Measurements from ENCODE around the gene SHROOM1. TPM values are rescaled to one million over a fixed set of nuclear protein-coding genes. Genes with fewer than 3 reads are reported as not detected.

Gene SHROOM1
- total RNA-seq, 1 donor from 2014 or later: 10.6 TPM

DNA sequence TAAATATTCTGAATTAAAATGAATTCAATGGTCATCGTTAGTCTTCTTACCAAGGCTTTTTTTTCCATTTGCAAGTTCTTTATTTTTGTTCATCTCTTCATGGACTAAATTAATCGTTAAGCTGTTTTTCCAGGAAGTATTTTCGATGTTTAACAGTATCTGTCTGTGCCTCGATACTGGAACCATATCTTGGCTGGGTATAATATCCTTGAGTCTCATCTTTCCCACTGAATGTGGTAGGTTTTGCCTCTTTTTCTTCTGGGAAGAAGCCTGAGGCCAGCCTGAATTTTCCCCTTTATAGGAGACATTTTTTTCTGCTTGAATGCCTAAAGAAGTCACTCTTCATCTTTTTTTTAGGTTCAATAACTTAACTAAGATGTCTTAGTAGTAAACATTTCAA, 49.4 kb downstream of the SHROOM1 start:
- no peak for DNase-seq (ENCODE audit: low spot score)

DNA sequence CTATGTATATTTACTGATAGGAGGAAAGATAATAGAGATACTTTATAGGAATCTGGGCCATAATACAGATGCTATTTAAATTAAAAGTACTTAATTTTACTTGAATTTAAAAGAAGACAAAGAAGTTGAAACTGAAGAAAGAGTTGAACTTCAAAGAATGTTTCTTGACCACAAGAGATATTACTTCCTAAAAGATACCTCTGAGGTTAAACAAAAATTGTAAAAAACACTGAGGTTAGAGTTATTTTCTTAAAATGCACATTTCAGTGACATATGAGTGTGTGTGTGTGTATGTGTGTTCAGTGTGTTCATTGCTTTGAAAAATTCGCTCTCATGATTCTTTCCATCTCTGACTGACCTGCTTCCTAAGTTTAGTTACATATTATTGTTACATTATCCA, 49.9 kb downstream of the SHROOM1 start:
- DNase-seq (ENCODE audit: low spot score): no peak

DNA sequence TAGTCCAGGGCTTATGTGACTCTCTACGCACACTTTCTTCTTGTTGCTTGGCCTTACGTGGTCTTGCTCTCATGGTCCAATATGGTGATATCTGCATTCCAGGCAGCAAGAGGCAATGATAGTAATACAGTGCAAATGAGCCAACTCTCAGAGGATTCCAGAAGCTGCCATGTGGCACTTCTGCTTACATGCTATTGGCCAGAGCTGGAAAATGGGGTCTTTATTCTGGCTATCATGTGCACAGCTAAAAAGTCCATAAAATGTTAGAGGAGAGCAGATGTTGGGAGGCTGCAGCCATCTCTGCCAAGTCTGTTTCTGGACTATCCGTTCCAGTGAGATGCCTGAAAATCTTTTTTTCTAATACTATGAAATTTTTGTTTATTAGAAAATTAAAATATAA, 50.5 kb downstream of the SHROOM1 start:
- DNase-seq (ENCODE audit: low spot score): peak; percentile 4

DNA sequence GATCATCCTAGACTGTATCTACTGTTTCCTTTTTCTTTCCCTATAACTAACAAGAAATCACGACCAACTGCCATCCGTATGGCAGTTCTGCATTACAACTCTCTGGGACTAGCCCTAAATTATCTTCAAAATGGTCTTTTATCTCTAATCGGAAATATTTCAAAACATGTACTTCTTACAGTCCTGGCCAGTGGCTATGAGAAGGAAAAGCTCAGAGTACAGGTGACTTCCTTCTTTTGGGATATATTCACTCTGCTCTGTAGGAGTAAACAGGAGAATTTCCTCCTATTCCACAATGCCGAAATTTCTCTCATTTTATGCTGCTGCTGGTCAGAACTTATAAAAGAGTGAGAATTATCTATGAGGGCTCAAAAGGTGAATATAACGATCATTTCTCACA, 51.6 kb downstream of the SHROOM1 start:
- DNase-seq (ENCODE audit: low spot score): no peak

DNA sequence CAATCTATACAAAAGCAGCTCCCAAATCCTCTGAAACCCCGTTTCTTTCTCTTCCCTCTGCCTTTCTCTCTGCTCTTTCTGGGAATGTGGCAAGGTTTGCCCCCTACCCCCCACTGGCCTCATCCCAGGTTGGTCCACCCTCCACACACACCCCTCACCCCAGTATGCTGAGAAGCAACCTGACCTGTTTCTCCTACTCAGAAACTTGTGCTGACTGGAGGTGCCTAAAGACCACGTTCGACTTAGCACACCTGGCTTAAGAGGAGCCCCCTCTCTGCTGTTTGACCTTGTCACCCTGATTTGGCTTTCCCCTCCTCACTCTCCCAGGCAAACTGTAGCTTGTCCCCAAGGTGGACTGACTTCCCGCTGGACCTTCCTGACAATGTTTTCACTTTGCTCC, 52.3 kb downstream of the SHROOM1 start:
- DNase-seq (ENCODE audit: low spot score): peak; percentile 33

DNA sequence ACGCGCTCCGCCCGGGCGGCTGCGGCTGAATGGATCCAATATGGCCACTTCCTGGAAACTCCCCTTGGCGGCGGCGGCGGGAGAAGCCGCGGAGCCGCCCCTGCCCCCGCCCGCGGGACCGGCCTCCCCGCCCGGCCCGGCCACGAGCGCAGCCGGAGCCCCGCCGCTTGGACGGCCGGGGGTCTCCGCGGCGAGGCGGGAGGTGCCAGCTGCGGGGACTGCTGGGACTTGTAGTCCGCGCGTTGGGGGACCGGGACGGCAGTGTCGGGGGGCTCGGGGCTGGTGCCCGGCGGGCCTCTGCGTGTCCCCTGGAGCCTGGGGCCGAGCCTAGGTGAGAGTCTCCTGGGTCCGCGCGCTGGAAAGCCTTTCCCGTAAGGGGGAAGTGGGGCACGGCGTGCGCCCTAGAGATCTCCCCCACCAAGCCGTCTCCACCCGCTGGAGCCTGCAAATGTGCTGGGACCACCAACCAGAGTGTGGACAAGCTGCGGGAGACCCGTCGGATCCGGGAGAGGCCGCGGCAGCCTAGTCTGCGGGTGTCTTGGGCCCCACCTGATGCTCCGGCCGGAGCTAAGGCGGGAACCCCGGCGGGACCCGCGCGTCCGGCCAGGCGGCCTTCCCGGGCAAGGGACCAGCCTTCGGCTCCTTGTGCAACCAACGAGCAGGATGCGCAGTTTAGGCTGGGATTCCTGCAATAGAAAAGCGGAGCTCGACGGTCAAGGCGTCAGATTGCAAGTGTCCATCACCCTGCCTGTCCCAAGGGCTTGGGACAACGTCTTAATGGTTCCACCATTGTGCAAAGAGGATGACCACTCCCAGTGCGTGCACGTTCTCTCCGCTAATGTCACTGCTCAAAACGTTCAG, 53.0 kb downstream of the SHROOM1 start, which contains the start of gene SEPTIN8:
Gene SEPTIN8, minus strand, starts transcription at position 31 of the 861 bp plus-strand sequence. CDS start 102 bp downstream, outside the sequence.
- DNase-seq (ENCODE audit: low spot score): peak; percentile 90

DNA sequence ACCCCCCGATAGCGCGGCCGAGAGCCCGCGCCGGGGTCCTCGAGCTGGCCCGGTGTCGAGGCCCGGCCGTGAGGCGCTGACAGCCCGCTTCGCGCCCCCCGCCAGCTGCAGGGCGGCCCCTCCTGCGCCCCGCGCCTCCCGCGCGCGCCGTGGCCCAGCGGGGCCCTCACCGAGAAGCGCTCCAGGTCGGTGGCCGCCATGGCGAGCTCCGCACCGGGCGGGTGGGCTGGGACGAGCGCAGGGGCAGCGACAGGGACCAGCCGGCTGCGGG, 53.6 kb downstream of the SHROOM1 start:
- DNase-seq (ENCODE audit: low spot score): no peak

DNA sequence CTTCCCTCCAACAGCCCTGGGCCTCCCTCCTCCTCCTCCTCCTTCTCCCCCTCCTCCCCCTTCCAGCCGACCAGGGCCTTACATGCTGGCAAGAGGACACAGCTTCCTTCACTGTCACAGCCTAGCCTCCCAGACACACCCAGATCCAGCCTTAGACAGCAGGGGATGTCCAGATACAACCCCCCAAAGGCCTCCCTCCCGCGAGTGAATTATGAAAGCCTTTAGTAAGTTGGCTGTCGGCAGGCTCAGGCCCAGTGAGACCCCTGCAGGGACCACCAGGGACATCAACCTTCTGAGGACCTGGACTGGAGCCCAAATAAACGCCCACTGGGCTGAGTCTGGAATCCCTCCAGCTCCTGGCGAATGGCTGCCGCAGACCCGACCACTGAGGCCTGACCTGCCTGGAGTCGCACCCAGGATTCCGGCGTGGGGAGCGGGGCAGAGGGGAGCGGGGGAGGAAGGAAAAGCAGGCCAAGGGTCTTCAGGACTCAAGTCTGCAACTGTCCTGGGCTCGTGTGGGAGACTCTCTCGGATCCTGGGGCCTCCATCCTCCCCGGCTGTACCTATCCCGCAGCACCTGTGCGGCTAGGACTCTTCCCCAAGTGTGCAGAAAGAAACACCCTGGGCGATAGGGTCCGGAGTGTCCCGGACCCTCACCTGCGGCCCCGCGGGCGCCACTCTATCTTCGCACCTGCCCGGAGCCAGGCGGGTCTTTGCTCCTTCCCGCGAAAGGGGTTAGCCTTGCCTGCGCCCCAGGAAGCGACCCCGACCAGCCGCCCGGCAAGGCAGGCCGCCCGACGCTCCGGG, 54.1 kb downstream of the SHROOM1 start:
- peak; percentile 79 for DNase-seq (ENCODE audit: low spot score)

DNA sequence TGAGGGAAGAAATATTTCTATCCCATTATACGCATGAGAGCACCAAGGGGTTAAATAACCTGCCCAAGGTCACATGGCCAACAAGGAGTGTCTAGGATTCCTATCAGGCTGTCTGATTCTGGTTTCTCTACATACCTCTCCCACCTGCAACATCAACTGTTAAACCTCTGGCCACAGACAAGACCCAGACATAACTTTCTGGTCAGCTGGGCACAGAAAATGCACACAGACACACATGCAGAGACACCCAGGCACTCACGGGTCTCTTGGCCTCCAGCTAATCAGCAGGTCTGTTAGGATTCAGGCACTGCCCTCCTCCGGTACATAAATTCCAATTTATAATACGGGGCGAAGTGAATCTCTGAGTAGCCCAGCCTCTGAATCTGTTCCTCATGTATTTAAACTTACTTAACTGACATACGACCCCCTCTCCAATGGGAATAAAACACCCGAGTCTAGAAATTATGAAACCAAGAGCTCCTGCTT, 54.9 kb downstream of the SHROOM1 start:
- DNase-seq (ENCODE audit: low spot score): peak; percentile 18

DNA sequence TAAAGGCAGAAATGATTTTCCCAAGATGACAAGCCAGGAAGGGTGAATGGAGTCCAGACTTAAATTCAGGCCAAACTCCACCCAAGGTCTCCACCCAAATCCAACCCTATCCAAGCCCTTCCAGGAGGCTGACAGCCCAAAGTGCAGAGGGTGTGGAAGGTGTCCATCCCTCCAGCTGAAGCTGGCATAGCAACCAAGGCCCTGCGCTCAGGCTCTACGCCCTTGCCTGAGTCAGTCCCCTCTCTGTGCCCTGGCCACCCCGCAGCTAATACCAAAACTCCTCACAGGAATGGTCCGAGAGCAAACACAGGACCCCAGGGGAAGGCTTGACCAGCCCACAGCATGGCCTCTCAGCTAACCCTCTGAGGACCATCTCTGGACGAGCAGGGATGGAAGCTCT, 55.6 kb downstream of the SHROOM1 start:
- peak; percentile 87 for DNase-seq (ENCODE audit: low spot score)

DNA sequence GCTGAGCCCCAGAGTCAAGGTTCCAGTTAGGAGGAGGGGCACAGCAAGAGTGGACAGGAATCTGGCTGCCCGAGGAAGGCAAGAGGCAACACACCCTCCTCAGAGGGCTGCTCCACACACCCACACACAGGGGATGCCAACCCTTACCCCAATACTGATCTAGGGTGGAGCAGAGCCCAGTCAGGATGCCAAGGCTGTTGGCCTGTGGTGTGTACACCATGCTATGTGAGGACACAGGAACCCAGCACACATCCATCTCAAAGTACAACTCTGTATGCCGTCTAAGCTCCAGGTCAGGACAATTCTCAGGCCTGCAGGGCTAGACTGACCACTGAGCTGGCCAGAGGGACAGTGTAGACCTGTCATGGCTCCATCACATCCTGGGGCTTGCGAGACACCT, 56.0 kb downstream of the SHROOM1 start:
- DNase-seq (ENCODE audit: low spot score): peak; percentile 67

DNA sequence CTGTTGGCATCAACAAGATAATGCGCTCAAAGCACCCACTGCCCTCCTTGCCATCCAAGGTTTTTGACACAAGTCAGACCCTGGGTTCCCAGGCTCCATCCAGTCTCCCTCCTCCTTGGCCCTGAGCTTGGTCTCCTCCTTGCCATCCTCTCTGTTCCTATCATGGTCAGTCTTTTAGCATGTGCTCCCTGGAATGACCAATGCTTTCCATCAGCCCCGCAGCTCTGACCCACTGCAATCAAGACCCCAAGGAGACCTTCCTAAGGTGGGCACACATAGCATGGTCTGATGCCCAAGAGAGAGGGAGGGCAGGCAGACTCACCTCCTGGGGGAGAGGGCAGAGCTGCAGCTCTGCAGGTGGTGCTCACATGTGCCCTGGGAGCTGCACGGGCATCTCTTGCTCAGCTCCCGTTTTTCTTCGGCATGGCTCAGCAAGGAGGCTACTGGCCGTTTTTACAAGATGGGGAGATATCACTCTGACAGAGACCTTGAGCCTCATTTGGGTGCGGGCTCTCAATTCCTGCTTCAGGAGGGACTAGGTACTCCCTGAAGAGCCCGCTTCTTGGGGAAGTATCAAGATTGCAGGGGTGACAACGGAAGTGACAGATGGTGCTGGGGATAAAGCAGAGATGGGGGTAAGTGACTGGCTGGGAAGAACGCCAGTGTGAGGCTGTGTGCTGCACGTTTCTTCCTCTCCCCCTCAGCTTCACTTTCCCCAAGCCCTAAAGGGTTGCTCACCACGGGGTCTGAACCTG, 56.7 kb downstream of the SHROOM1 start:
- peak; percentile 67 for DNase-seq (ENCODE audit: low spot score)

DNA sequence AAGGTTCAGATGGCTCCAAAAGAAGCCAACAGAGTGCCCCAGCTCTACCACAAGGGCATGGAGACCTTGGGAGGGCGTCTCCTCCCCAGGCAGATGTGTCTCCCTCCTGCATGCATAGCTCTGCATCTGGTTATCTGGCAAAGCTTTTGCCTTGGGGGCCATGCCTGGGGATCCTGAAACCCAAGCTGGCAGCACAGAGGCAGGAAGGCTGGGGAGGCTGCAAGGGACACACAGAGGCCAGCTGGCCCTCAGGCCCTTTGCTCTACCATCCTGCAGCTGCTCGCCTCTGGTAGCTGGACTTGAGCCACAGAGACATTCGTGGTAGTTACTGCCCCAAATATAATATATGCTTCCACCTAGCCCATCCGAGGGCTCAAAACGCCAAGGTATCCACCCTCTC, 57.3 kb downstream of the SHROOM1 start:
- no peak for DNase-seq (ENCODE audit: low spot score)

DNA sequence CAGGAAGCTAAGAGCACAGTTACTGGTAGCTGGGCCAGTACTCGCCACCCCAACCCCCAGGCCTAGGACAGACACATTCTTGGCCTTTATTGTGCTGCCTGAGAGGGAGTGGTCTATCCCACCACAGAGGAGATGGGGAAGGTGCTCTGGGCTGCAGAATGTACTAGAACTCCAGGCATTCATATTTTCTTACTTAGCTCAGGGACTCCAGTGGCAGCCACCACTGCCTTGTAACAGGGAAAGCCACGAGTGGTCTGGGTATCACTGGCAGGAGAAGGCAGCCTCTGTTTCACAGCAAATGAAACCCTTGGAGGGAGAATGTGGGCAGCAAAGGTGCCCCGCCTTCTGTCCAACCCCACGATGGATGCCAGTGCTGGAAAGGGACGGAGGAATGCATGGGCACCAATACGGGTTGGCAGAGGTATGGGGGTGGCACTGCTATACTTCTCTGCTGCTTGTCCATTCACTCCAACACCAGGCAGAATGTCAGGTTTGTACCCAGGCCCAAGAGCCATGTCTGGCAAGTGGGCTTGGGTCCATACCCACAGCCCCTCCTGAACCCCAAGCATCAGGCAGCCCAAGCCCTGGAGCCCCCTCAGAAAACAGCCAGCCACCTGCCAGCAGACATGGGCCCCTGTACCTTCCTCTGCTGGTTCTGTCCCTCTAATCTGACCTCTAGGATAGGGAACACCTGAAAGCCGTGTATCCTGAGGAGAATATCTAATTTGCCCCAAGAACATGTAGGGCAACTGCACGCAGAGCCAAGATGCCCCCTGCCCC, 58.0 kb downstream of the SHROOM1 start:
- DNase-seq (ENCODE audit: low spot score): peak; percentile 80

Other genes starting within 250 kb of the SHROOM1 start
- gene IL13, start 172.5 kb downstream of the SHROOM1 start, total RNA-seq: not detected
- gene IL4, start 156.7 kb downstream of the SHROOM1 start, total RNA-seq: not detected
- 5.2 TPM for gene KIF3A, start 93.1 kb downstream of the SHROOM1 start, total RNA-seq
- gene CCNI2, start 83.2 kb downstream of the SHROOM1 start, total RNA-seq: not detected
- 33.4 TPM for gene SEPTIN8, start 53.4 kb downstream of the SHROOM1 start, total RNA-seq
- gene SOWAHA, start 17.3 kb downstream of the SHROOM1 start, total RNA-seq: not detected
- gene GDF9, start 35.8 kb upstream of the SHROOM1 start, total RNA-seq: not detected
- gene UQCRQ, start 36.0 kb upstream of the SHROOM1 start, total RNA-seq: 391 TPM
- gene LEAP2, start 43.0 kb upstream of the SHROOM1 start, total RNA-seq: 1.2 TPM
- 87.5 TPM for gene AFF4, start 133.0 kb upstream of the SHROOM1 start, total RNA-seq
- gene ZCCHC10, start 195.9 kb upstream of the SHROOM1 start, total RNA-seq: 13.9 TPM
- 101 TPM for gene HSPA4, start 221.4 kb upstream of the SHROOM1 start, total RNA-seq